ENCODE data around the gene FIS1.

DNA sequence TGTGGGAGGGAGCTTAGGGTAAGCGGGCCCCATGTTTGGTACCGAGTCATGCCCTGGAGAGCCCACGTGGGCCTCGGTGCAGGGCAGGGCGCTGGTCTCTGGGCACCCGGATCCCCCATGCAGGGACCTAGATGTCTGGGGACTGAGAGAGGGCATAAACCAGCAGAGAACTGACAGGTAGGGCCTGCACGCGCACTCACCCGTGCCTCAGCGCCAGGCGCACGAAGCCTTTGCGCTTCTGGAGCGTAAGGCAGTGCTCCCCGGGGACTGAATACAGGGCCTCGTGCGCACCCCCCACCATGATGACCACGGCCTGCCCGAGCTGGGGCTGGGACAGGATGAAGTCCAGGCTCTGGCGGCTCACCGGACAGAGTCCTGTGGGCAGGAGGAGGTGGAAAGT, 46.9 kb downstream of the FIS1 start:
- TF ChIP-seq POLR2A (IDR thresholded peaks at IDR 0.05; ENCODE audit: low read depth, low read length): no peak
- TF ChIP-seq POLR2AphosphoS5 (IDR thresholded peaks at IDR 0.05; ENCODE audit: low read depth, low read length): no peak
